Measurements from ENCODE around the gene OR2AE1. TPM values are rescaled to one million over a fixed set of nuclear protein-coding genes. Genes with fewer than 3 reads are reported as not detected.

OR2AE1 gene
- total and polyA plus RNA-seq, 2 of the 4 experiments (the other 2 are of a cell fraction), result 0.17 to 0.18 TPM

GRCh38 chr7:99844328-99844727 lies 32.5 kb downstream of the OR2AE1 start:
- in situ Hi-C loops (cut with MboI; ENCODE audit: low sequenced_read_pairs) (no loop called here), dilution Hi-C loops (cut with HindIII; ENCODE audit: low sequenced_read_pairs, unreplicated experiment) (no loop called here), intact Hi-C loops (cut with micrococcal nuclease) (no loop called here)
- no TSS peak for BruUV-seq (replicated peaks)
- Histone ChIP-seq H2AK5ac (ENCODE audit: low read depth, low read length) (no peak overlapping the region), H2BK5ac (ENCODE audit: low read depth, low read length, poor library complexity, severe bottlenecking) (no peak overlapping the region), H2BK15ac (ENCODE audit: low read depth, low read length) (no peak overlapping the region), H3K4ac (ENCODE audit: low read depth, low read length) (no peak overlapping the region), H3K27me3 (ENCODE audit: control insufficient read depth, insufficient read depth, low read length) (peaks cover 13% of the 10 kb centered on the region), H3K79me1 (ENCODE audit: low read depth in 1 of 2, low read length in 2 of 2) (no peaks in the 10 kb centered on the region), H3K4me2 (ENCODE audit: low read depth, low read length) (no peak overlapping the region), H3K14ac (replicated peaks; ENCODE audit: low read depth, low read length) (no peak overlapping the region), H2BK20ac (ENCODE audit: low read depth, low read length) (no peak overlapping the region), H4K5ac (ENCODE audit: low read depth, low read length) (no peak overlapping the region), H3K23ac (ENCODE audit: low read depth, low read length) (no peak overlapping the region), H4K8ac (ENCODE audit: low read depth in 2 of 2, low read length in 2 of 2) (no peak overlapping the region), H3K9me3 (ENCODE audit: control insufficient read depth, insufficient read depth, low read length) (no peaks in the 10 kb centered on the region), H3K27ac (ENCODE audit: insufficient read depth, low read length) (no peak overlapping the region), H3K4me3 (ENCODE audit: insufficient read depth, low read depth, low read length) (no peak overlapping the region), H4K20me1 (ENCODE audit: insufficient read depth, low read length) (no peaks in the 10 kb centered on the region), H3K9ac (ENCODE audit: low read depth, low read length) (no peak overlapping the region), H3K18ac (ENCODE audit: low read depth, low read length) (no peak overlapping the region), H3K4me1 (ENCODE audit: control insufficient read depth, insufficient read depth, low read length) (no peaks in the 10 kb centered on the region), H2AFZ (replicated peaks; ENCODE audit: low read length, poor library complexity) (no peak overlapping the region), H2BK120ac (ENCODE audit: low read depth, low read length) (no peak overlapping the region), H2AK9ac (replicated peaks; ENCODE audit: low read depth, low read length, poor library complexity) (no peak overlapping the region), H4K91ac (ENCODE audit: insufficient read depth, low read depth, low read length) (no peak overlapping the region), H3K56ac (ENCODE audit: extremely low read depth, insufficient read depth, low read length) (no peak overlapping the region), H3K9me1 (ENCODE audit: insufficient read depth, low read length) (no peaks in the 10 kb centered on the region), H3K36me3 (ENCODE audit: control insufficient read depth, insufficient read depth, low read length) (no peaks in the 10 kb centered on the region)
- DNase-seq (no peak), ATAC-seq (ENCODE audit: low read depth) (no peak)
- ChIA-PET POLR2A (ENCODE audit: unreplicated experiment) (no interaction called here), CTCF (no interaction called here)
- WGBS, 2 experiments (ENCODE audit: extremely low coverage in 2 of 2, insufficient read length in 1 of 2), result no CpG with 5 or more reads among the region's 1 CpG
- TF ChIP-seq RFX5 (IDR thresholded peaks at IDR 0.05; ENCODE audit: low read depth, low read length) (no peak), MAFK (IDR thresholded peaks at IDR 0.05; ENCODE audit: low read depth, low read length) (no peak), USF2 (IDR thresholded peaks at IDR 0.05; ENCODE audit: low read depth, low read length) (no peak), ELK1 (IDR thresholded peaks at IDR 0.05; ENCODE audit: borderline replicate concordance, low read depth, low read length) (no peak)
